Stimulated activated CD4-positive, alpha-beta T cell treated with anti-CD3 and anti-CD28 coated beads, Interleukin-1b, Interleukin-23, amount 100 ng/mL, for 1 hour (primary cell): ENCODE data around the gene HDDC2.
A peak's percentile ranks its signal among the peaks of the same experiment; 100 is the strongest.

Experiments used
- DNase-seq, 2 donors: peaks; one replicate each; pipeline ENCODE4 v3.0.0-alpha.2; 2020; ENCODE audit warnings: low read depth in 2 of 2

HDDC2 gene, protein sequence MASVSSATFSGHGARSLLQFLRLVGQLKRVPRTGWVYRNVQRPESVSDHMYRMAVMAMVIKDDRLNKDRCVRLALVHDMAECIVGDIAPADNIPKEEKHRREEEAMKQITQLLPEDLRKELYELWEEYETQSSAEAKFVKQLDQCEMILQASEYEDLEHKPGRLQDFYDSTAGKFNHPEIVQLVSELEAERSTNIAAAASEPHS

DNA sequence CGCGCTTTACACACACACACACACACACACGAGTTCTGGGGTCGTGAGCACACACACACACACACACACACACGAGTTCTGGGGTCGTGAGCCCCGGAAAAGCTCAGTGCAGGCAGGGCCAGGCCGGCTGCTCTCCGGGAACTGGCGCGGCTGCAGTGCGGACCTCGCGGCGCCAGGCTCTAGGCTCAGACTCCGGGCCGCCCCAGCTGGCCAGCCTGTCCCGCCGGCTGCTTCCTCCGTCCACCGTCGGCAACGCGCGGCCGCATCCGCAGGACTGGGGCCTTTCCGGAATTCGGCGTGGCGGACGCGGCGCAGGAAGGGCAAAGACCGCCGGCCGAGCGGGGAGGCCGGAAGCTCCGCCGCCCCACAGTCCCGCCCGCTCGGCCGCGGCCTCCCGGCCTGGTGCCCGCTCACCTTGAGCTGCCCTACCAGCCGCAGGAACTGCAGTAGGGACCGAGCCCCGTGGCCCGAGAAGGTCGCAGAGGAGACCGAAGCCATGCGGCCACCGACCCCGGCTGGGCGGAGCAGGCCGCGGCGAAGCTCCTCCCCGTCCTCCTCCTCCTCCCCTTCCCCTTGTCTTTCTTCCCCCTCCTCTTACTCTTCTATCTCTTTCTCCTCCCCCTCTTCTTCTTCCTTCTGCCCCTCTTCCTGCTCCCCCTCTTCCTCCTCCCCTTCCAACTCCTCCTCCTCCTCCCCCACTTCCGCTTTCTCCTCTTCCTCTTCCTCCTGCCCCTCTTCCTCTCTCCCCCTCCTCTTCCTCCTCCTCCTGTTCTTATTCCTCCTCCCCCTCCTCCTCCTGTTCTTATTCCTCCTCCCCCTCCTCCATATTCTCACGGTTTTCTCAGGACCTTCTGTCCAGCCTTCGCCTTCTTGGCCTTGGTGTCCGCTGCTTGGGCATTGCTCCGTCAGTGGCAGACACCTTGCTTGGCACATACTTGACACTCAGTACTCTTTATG, at the start of gene HDDC2:
Gene HDDC2, minus strand, starts transcription at position 533 of the 957 bp plus-strand sequence. Its CDS starts 35 bp downstream, at position 498.
- DNase-seq = peak in 1 of 2 donors; percentile 54

DNA sequence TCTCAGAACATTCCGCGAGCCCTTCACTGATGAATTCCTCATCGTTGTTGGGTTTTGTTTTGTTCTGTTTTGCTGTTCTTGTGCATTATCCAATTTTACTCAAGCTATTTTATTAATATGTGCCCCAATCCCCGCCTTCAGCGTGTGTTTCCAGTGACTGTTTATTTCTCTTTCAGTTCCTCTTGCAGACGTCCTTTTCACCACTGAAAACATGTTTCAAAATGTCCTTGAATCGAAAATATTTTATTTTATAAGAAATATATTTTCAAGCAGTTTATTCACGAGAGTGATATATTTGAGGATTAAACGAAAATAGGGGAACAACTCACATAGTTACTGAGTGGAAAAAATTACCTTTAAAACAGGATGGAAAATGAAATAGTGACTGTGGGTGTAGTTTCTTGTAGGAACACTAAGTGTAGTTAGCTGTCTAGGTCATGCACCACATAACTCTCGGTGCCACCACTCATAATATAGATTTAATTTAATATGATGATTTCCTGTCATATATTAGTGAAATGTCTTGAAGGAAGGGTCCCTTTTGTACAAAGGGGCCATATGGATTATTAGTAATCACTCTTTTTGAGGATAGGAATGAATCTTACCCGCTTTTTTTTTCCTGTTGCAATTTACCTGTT, 45.3 kb upstream of the HDDC2 start:
- DNase-seq = no peak

DNA sequence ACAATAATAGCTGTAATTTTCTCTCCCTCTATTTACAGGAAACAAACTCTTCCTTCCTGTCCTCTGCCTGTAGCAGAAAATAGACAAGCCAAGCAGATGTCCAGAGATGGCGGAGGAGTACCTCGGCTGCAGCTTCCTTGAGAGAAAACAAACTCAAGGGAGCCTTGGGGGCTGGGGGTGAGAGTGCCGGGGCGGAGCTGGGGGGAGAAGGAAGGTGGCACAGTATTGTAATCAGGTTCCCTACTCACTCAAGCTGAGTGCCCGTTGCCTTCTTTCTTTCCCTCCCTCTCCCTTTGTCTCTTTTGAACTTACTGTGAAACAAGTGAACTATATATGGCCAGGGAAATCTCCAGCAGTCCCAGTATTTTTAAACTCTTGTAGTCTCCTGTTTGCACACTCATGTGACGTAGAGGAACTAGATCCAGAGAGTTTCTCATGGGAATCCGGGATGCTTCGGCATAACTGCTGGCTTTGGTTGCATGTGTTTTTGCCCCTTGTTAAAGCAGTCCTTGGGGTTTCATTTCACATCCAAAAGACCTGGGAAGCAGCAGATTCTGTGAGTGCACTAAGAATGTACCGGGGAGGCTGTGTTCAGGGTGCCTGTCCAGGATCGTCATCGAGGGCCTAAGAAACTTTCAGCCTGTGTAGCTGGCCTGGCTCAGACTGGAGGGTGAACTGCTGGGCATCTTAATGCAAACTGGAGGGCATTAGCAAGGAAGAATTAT, 44.6 kb upstream of the HDDC2 start:
- DNase-seq = no peak

DNA sequence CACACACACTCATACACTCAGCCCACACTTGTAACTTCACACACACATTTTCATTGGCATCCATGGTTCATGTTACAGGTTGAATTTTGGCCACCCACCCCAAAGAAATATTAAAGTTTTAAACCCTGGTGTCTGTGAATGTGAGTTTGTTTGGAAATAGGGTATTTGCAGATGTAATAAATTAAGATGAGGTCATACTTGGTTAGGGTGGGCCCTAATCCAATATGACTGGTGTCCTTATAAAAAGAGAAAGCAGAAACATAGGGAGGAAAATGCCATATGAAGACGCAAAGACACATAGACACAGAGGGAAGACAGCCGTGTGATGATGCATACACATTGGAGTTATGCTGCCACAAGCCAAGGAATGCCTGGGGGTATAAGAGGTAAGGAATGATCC, 39.7 kb upstream of the HDDC2 start:
- DNase-seq = no peak

DNA sequence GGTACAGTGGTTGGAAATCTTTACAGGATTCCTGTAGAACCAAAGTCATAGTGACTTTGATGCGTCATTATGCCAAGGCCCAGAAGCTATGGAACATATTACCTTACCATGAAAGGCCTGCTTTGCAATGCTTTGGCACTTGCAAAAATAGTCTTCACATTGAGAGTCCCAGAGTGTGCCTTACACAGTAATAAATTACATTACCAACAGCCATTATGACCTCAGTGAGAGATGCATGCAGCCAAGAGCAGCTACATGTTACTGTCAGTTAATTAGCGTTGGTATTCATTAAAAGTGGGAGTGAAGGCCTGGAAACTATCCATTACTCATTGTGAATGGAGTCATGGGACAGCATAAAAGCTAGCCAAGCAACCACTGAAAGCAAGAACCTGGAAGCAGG, 39.2 kb upstream of the HDDC2 start:
- DNase-seq = no peak

DNA sequence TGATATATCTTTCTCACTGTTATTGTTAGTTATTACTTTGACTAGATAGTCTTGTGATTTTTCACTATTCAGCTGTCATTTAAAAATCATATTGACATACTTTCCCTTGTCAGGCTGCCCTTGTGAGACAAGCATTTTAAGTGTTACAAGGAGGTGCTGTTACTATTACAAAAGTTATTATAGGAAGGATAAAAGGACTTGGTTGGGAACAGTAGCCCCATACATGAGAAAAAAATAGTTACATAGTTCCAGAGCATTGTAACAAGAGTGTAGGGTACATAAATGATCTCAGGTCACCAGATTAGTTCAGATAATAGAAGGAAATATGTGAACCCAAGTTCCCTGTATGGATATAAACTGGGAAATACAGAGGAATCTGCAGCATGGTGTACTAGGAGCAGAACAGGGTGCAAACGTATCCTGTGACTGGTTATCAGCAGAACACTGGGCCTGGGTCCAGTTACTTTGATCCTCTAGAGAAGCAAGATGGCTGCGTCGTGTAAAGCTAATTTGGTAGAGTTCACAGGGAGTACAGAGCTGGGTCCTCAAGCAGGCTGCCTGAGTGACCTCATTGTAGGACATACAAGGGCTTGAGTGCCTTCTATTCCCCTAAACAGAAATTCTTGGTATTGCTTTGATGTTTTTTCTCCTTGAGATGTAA, 38.5 kb upstream of the HDDC2 start:
- DNase-seq = no peak

DNA sequence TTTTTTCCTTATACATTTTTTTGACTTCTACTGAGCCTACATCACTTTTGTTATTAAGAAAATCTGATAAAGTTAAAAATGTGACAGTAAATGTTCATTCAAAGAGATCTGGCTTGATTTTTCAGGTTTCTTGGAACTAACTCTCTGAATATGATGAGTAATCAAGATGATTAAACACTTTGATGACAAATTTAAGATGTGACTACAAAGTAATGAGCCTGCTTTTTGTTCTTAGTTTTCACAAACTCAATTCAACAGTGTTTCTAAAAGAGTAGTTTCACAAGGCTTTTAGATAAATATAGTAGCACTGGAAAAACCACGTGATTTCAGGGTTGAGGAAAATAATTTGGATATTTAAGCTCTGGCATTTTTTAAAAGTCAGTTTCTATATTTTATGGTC, 37.9 kb upstream of the HDDC2 start:
- DNase-seq = no peak

DNA sequence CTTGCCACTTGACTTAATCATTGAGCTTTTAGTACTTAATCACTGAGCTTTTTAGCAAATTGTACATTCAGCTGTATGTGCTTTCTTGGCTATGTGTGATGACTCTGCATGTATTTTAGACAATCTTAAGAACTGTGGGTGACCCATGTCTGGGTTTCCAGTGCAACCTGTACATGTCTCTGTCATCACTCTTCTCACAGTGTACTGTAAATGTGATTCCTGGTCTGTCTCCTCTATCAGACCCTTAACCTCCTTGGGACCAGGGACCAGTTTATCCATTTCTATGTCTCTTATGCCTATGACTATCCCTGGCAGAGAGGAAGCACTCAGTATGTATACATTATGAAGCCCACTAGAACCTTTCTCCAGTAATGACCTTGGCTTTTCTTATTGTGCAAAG, 36.6 kb upstream of the HDDC2 start:
- no peak for DNase-seq

DNA sequence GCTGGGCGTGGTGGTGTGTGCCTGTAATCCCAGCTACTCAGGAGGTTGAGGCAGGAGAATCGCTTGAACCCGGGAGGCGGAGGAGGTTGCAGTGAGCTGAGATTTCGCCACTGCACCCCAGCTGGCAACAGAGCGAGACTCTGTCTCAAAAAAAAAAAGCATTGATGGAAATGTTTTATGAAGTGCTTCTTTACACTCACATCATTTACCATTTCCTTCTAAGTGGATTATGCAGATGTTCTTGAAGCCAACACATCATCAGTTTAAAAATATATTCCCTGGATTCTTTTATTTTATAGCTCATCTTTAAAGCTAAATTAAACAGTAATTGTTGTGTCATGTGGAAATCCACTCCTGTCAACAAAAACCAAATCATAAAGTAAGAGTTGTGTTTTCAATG, 35.9 kb upstream of the HDDC2 start:
- DNase-seq = no peak

DNA sequence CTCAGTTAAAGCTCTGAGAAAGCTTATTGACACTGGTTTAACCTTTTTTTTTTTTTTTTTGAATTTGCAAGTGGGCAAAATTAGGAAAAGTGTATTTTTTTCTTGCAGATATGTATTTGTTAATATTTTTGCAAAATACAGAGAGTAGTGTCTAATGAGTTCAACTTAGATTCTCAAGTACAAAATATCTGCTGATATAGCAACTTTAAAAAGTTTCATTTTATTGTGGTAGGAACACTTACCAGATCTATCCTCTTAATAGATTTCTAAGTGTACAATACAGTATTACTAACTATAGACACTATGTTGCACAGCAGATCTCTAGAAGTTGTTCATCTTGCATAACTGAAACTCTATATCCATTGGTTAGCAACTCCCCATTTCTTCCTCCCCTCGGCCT, 30.9 kb upstream of the HDDC2 start:
- no peak for DNase-seq

DNA sequence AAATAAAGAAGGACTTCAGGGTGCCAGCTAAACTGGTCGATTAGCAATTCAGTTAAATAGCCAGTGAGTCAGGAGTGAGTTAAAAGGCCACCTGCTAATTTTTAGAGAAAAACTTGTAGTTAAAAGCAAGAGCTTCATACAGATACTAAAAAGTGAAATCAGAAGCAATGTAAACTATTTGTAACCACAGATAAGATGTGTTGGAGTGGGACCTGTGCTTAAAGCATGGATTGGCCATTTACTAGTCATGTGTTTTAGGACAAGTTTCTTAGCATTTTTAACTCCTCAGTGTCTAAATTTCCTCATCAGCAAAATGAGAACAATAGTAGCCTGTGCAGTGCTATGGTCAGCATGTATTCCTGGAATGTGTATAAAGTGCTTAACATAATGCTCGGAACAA, 23.8 kb upstream of the HDDC2 start:
- DNase-seq = no peak

DNA sequence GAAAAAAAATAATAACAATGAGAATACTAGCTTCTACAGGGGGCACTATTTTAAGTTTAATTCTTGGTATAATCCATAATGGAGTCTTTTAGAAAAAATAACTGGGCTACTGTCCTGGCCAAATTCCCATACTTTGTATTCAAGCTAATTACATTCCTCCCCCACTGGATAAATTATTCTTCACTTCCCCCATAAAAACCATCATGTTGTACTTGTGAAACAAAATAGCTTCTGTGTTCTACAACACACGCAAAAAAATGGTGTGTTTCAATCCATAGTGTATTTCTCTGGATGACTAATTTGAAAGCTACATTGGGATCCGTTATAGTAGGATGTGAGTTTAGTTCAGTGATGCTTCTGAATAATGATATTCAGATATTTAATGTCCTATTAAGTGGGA, 21.6 kb upstream of the HDDC2 start:
- no peak for DNase-seq

DNA sequence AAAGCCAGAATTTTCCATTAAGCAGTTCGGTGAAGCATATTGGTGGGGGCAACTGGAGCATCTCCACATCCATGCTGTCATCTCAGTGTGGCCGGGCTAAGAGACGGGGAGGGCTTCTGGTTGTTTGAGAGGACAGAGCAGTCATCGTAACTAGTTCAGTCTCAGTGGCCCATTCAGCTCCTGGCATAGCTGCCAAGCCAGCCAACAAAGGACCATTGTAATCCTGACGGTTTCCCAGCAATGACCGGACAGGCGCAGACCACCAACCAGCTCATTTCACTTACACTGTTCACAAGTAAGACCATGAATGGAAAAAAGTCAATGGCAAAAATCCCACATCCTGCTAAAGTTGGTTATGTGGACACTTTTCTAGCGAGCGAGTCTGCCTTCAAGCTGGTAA, 14.9 kb upstream of the HDDC2 start:
- DNase-seq = no peak

DNA sequence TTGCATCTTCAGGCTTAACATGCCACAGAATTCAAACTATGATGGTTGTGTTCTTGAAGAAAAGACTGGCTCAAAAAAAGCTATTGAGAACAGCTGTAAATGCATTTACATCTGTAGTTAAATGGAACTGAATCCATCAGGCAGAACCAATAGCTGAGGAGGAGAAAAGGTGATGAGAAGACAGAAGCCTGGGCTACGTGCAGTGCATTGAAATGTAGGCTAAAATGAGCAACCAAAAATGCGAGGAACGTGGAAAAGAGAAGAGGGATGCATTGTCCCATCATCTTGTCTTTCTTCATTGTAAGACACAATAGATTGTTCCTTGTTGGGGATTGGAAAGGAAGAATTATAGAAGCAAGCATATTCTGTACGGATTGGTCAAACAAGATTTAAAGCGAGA, 13.8 kb upstream of the HDDC2 start:
- DNase-seq = no peak

DNA sequence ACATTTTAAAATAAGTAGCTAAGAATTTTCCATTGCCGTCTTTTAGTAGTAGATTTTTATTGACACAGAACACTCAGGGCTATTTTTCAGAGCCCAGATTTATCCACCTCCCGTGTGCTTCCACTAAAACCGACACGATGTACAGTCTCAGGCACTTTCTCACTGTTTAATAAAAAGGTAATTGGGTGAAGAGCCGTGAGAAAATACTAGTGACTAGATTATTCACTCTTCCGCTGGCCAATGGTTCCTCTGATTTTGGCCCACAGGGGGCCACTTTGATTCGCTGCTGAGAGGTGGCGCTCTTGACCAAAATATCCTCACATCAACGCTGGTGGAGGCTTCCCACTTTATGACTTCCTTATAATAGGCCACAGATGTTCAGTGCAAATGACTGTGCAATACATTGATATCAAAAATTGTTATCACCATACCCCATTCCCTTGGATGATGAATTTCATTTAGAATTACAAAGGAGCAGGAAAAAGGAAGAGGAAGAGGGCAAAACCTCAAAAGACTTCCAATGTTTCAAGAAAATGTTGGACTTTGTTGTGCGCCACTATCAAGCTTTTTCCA, 12.3 kb upstream of the HDDC2 start:
- DNase-seq = no peak

DNA sequence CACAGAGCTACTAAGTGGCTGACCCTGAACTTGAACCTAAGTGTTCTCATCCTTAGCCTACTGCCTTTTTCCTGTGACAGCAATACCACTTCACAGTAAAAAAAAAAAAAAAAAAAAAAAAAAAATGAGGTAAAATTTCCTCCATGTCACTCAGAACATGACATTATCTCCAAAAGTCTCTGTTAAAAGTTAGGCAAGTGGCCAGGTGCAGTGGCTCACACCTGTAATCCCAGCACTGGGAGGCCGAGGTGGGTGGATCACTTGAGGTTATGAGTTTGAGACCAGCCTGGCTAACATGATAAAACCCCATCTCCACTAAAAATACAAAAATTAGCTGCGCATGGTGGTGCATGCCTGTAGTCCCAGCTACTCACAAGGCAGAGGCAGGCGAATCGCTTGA, 11.2 kb upstream of the HDDC2 start:
- no peak for DNase-seq

DNA sequence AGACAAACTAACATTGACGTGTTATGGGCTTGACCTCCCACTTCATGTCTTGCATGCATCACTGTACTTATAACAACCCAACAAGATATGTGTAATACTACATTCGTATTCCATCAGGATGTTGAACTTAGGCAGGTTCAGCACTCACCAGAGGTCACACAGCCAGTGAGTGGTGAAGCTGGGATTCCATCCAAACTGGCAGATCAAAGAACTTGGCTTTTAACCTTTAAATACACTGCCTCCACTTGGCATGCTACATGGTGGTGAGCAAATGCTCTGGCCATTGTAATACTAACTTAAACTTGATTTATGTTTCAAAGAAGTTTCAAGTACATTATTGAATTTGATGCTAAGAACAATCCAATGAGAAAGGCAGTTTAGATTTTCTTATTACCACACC, 10.7 kb upstream of the HDDC2 start:
- no peak for DNase-seq

DNA sequence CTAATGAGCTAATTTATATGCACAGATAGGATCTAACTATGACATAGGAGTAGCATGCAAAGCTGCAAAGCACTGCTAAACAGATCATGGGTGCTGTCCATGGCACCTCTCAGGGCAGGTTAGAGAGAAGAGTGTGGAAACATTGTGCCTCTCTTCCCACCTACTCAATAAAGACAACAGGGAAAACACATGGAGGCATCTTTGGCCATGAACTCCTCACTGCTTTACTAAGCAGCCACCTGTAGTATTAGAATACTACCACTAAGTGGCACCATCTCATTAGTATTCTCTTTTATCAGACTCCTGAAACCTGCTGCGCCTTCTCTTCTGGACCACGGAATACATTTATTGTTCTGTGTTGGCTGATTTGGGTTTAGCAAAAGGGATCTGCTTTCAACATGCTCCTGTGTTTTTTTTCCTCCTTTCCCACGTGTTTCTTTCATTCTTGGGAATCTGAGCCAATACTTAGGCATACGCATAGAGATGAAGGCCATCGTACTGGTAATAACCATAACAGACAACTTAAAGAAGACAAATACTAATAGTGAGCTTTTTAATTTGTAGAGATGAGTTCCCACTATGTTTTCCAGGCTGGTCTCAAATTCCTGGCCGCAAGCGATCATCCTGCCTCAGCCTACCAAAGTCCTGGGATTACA, 9.4 kb upstream of the HDDC2 start:
- no peak for DNase-seq

DNA sequence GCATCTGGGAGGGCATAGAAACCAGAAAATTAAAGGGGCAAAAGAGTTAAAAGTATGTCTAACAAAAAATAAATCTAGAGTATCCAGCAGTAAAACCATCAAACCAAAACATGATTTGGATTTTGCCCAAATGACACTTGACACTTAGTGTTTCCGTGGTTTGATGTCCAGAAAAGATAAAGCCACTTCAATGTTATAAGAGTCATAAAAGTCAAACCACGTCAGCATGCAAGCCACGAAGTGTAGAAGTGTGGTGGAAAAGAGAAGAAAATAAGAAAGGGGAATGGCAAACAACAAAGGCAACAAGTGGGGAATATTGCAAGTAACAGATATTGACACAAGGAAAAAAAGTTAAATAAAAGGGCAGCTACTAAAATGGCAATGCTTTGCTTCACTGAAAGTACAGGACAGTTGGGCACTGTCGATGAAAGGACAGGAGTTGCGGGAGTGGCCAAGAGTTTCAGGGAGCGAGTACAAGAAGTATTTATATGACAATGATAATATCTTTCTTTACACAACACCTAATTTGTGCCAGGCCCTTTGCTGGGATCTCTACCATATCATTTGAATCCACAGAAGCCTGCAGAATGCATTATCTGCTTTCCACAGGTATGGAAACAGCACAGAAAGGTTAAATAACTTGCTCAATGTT, 6.3 kb upstream of the HDDC2 start:
- DNase-seq = no peak

DNA sequence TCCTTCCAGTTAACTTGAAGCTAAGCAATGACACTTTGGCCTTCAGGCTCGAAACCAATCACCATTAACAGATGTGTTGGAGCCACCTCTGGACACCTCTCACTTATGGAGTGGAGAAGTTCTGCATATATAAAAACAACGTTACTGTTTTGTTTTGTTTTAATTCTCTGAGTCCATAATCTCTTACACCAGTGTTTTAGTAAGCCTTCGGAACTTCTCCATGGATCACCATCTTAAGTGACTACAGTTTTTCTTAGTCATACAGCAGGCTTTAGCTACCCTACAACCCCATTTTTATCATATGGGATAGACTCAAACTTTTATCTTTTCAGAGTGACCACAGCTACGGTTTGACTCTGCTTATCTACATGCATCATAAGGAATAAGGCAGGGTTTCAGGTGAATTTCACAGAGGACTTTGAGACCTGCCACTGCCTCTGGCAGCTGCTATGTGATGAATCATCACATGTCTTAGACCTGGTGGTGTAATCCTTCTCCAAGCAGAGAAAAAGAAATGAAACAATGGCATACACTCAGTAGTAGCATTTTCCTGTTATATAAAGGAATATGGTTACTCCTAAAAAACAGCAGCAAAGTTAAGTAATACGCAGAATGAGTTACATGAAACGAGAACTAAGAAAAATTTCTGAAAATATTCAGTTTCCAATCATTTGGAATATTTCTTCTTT, 5.5 kb upstream of the HDDC2 start:
- DNase-seq = no peak
